ENCODE measurements around the gene ASF1B. TPM values are rescaled to one million over a fixed set of nuclear protein-coding genes. Genes with fewer than 3 reads are reported as not detected.
"Not testable (repeated sequence)": the region's sequence is repeated elsewhere in the genome, so short reads cannot be mapped to it uniquely, and the experiment has no call there.

The ASF1B gene
- total RNA-seq, 1 donor from 2014 or later, result 71.8 TPM

- intact Hi-C loops (cut with micrococcal nuclease), result no loop called here
Observed at GRCh38 chr19:14160017-14160703, 23.8 kb upstream of the ASF1B start.

GRCh38 chr19:14159059-14159458 lies 22.7 kb upstream of the ASF1B start:
- intact Hi-C loops (cut with micrococcal nuclease), result no loop called here

- intact Hi-C loops (cut with micrococcal nuclease), result no loop called here
Observed at GRCh38 chr19:14158276-14159023, 22.1 kb upstream of the ASF1B start.

- intact Hi-C loops (cut with micrococcal nuclease), result no loop called here
Observed at GRCh38 chr19:14156971-14157717, 20.8 kb upstream of the ASF1B start.

- intact Hi-C loops (cut with micrococcal nuclease), result no loop called here
Observed at GRCh38 chr19:14156122-14156521, 19.7 kb upstream of the ASF1B start.

- intact Hi-C loops (cut with micrococcal nuclease), result no loop called here
Observed at GRCh38 chr19:14155371-14155770, 19.0 kb upstream of the ASF1B start.

- intact Hi-C loops (cut with micrococcal nuclease), result no loop called here
Observed at GRCh38 chr19:14152713-14153112, 16.3 kb upstream of the ASF1B start.

GRCh38 chr19:14150770-14151661 lies 14.6 kb upstream of the ASF1B start:
- intact Hi-C loops (cut with micrococcal nuclease), result no loop called here

- intact Hi-C loops (cut with micrococcal nuclease), result no loop called here
Observed at GRCh38 chr19:14150041-14150769, 13.8 kb upstream of the ASF1B start.

GRCh38 chr19:14149509-14149994 lies 13.2 kb upstream of the ASF1B start:
- intact Hi-C loops (cut with micrococcal nuclease), result loop anchor here (1.0 kb wide), 3 partner anchors 12 to 199 kb away; no protein-coding TSS in a partner anchor

- intact Hi-C loops (cut with micrococcal nuclease), result loop anchor here (1.0 kb wide), 3 partner anchors 12 to 199 kb away; no protein-coding TSS in a partner anchor
Observed at GRCh38 chr19:14148751-14149410, 12.5 kb upstream of the ASF1B start.

- intact Hi-C loops (cut with micrococcal nuclease), result no loop called here
Observed at GRCh38 chr19:14147797-14148605, 11.6 kb upstream of the ASF1B start.

GRCh38 chr19:14146789-14147216 lies 10.4 kb upstream of the ASF1B start:
- intact Hi-C loops (cut with micrococcal nuclease), result no loop called here

GRCh38 chr19:14146169-14146568 lies 9.8 kb upstream of the ASF1B start:
- intact Hi-C loops (cut with micrococcal nuclease), result not testable (repeated sequence)

- intact Hi-C loops (cut with micrococcal nuclease), result no loop called here
Observed at GRCh38 chr19:14145381-14145780, 9.0 kb upstream of the ASF1B start.

- intact Hi-C loops (cut with micrococcal nuclease), result no loop called here
Observed at GRCh38 chr19:14142262-14143190, 6.1 kb upstream of the ASF1B start.

GRCh38 chr19:14141041-14141440 lies 4.7 kb upstream of the ASF1B start:
- intact Hi-C loops (cut with micrococcal nuclease), result no loop called here
